GM20000 (cell line): ENCODE measurements around the gene FAM3A.

Experiments
- DNase-seq: peaks from one replicate; pipeline ENCODE4 v3.0.0; 2012; ENCODE audit warnings: low spot score
- TF ChIP-seq, protein P1 (sequence below): IDR thresholded peaks from 2 replicates; pipeline ENCODE4 v1.5.1; 2012; ENCODE audit warnings: mild to moderate bottlenecking, control low read depth; ENCODE audit errors: extremely low read depth, missing control alignments

FAM3A gene

DNA sequence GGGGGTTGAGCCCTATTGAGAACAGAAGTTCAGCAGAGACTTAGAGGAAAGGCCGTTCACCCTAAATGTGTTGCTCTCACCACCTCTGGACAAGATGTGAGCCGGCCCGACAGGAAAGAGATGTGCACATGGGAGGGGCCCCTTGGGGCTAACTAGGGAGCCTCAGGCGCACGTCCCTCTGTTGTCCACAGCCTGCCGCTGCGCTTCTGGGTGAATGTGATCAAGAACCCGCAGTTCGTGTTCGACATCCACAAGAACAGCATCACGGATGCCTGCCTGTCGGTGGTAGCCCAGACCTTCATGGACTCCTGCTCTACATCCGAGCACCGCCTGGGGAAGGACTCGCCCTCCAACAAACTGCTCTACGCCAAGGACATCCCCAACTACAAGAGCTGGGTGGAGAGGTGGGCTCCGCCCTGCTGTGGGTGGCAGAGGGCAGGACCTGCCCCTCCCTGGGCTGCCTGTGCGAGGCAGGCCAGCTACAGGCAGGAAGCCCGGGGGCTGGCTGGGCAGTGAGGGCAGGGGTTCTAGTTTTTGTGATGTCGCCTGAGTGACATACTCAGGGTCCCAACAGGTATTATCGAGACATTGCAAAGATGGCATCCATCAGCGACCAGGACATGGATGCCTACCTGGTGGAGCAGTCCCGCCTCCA lies 45.0 kb downstream of the FAM3A start:
- TF ChIP-seq, protein P1, sequence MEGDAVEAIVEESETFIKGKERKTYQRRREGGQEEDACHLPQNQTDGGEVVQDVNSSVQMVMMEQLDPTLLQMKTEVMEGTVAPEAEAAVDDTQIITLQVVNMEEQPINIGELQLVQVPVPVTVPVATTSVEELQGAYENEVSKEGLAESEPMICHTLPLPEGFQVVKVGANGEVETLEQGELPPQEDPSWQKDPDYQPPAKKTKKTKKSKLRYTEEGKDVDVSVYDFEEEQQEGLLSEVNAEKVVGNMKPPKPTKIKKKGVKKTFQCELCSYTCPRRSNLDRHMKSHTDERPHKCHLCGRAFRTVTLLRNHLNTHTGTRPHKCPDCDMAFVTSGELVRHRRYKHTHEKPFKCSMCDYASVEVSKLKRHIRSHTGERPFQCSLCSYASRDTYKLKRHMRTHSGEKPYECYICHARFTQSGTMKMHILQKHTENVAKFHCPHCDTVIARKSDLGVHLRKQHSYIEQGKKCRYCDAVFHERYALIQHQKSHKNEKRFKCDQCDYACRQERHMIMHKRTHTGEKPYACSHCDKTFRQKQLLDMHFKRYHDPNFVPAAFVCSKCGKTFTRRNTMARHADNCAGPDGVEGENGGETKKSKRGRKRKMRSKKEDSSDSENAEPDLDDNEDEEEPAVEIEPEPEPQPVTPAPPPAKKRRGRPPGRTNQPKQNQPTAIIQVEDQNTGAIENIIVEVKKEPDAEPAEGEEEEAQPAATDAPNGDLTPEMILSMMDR: no peak

DNA sequence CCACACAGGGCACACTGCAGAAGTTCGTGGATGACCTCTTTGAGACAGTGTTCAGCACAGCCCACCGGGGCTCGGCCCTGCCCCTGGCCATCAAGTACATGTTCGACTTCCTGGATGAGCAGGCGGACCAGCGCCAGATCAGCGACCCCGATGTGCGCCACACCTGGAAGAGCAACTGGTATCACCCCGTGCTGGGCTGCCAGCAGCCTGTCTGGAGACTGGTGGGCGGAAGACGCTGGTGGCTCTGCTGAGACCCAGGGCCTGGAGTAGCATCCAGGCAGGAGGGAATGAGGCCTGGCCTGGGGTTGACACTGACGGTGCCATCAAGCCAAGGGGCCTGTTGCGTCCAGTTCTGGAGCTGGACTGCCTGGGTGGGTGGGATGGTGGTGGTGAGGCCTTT lies 45.6 kb downstream of the FAM3A start:
- TF ChIP-seq, protein P1: no peak

More for the DNA sequence above, 45.0 kb downstream of the FAM3A start:
- DNase-seq: no peak

DNA sequence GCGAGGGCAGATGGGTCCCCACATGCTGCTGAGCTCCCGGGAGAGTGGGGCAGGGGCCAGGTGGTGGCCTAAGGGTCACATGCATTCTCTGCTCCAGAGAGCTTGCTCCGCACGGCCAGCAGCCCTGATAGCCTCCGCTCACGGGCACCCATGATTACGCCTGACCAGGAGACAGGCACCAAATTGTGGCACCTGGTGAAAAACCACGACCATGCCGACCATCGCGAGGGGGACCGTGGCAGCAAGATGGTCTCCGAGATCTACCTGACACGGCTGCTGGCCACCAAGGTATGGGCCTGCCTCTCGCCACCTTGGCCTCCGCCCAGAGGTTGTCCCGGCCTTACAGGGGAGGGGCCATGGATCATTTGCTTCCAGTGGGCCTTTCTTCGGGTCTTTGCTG lies 46.2 kb downstream of the FAM3A start:
- DNase-seq: no peak
- TF ChIP-seq, protein P1: no peak

More for the DNA sequence above, 45.6 kb downstream of the FAM3A start:
- DNase-seq: no peak

DNA sequence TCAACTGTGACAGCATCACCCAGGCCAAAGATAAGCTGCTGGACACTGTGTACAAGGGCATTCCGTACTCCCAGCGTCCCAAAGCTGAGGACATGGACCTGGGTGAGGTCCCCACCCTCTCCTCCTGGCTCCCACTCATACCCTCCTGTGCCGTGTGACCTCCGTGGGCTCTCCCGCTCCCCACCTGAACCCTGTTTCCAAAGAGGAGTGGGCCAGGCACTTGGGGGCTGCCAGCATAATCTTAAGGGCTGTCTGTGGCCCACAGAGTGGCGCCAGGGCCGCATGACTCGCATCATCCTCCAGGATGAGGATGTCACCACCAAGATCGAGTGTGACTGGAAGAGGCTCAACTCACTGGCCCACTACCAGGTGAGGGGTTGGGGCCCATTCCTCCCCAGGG lies 46.9 kb downstream of the FAM3A start:
- no peak for DNase-seq
- TF ChIP-seq, protein P1: no peak

DNA sequence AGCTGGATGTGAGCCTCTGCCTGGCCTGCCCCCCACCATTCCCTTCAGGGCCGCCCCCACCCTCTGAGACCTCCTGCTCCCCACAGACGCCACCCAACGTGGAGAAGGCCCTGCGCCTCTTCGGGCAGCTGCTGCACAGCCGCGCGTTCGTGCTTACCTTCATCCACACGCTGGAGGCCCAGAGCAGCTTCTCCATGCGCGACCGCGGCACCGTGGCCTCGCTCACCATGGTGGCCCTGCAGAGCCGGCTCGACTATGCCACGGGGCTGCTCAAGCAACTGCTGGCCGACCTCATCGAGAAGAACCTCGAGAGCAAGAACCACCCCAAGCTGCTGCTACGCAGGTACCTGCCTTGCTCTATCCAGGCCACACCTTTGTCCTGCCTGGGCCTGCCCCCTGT lies 47.8 kb downstream of the FAM3A start:
- TF ChIP-seq, protein P1: no peak
- no peak for DNase-seq

DNA sequence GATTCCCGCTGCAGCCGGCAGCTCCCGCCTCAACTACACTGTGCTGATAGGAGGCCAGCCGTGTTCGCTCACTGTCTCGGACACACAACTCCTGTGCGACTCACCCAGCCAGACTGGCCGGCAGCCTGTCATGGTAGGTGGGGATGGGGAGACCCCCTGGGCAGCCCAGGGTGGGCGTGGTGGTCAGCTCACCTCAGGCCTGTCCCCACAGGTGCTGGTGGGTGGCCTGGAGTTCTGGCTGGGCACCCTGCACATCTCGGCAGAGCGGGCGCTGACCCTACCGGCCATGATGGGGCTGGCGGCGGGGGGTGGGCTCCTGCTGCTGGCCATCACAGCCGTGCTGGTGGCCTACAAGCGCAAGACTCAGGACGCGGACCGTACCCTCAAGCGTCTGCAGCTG lies 48.5 kb downstream of the FAM3A start:
- no peak for DNase-seq
- TF ChIP-seq, protein P1: no peak

DNA sequence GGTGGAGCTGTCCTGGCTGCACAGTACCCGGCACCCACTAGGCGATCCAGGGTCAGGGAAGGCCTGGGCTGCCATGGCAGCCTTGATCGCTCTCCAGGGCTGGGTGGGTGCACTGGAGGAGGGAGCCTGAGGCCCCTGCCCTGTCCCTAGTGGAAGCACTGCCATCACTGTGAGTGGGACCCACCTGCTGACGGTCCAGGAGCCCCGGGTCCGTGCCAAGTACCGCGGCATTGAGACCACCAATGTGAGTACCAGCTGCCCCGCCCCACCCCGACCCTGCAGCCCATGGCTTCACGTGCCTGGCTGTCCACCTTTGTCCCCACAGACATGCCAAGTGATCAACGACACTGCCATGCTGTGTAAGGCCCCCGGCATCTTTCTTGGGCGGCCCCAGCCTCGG lies 49.1 kb downstream of the FAM3A start:
- no peak for DNase-seq

More for the DNA sequence above, 49.1 kb downstream of the FAM3A start:
- TF ChIP-seq, protein P1: no peak
